Right forelimb (tissue), 1 donor: ENCODE results near the gene ANXA6.

Experiments
- DNase-seq: peaks from one replicate; pipeline ENCODE4 v3.0.0-alpha.2; 2018

ANXA6 gene

GRCh38 chr5:151060742-151061141 is 96.8 kb downstream of the ANXA6 start:
- DNase-seq: no peak

- DNase-seq: no peak
Observed at GRCh38 chr5:151058891-151059489, 98.6 kb downstream of the ANXA6 start.

- no peak for DNase-seq
Observed at GRCh38 chr5:151058301-151058700, 99.3 kb downstream of the ANXA6 start.

DNA sequence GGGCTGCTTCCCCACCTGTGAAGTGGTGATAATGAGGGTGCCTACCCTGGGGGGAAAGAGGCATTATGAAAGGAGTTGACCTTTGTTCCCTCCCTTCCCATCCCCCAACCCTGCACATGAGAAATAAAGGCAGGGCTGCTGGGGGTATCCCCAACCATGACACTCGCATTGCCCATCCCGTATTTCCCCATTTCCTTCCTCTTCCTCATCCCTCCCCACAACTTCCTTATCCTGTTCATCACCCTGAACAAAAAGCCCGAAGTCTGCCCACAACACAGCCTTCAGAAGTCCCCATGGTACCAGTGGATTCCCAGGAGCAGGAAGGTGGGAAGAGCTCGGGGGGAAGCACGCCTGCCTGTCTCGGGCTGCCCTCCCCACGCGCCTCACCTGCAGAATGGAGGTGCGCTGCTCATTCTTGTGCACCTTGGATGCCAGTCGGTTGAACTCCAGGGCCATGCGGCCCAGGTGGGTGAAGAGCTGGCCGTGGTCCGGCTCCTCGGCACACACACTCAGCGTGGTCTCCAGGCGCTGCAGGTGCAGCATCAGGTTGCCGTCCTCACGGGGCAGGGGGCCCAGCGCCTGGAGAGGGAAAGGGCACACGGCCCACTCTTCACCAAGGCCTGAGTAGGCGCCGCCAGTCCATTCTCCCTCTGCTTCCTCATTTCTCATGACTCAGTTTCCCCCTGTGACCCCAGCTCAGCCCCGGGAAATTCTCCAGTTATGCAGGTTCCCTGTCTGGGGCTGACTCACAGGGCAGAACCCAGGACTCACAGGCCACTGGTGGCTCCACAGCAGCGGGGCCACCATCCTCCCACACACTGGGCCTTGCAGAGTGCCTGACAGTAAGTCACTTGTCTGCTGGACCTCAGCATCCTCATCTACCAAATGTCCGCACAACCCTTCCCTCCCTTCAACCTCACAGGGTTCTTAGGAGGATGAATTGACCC is 100.9 kb downstream of the ANXA6 start:
- DNase-seq: no peak

GRCh38 chr5:151055336-151055735 is 102.2 kb downstream of the ANXA6 start:
- DNase-seq: no peak

DNA sequence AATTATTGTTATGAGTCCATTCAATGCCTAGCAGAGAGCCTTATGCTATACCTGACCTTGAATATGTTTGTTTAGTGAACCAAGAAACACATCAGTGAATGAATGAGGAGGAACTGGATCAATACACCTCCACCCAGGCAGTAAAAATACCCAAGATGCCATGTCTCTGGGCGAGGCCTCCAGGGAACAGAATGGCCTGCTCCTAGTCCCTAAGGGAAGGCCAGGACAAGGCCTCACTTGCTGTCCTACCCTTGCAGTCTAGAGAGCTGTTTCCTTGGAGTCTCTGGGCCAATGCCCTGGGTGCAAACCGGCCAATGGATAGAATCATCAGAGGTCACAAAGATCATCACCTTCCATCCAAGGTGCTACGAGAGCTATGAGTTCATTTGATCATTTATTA is 102.9 kb downstream of the ANXA6 start:
- no peak for DNase-seq

GRCh38 chr5:151053796-151054462 is 103.7 kb downstream of the ANXA6 start:
- DNase-seq: no peak

DNA sequence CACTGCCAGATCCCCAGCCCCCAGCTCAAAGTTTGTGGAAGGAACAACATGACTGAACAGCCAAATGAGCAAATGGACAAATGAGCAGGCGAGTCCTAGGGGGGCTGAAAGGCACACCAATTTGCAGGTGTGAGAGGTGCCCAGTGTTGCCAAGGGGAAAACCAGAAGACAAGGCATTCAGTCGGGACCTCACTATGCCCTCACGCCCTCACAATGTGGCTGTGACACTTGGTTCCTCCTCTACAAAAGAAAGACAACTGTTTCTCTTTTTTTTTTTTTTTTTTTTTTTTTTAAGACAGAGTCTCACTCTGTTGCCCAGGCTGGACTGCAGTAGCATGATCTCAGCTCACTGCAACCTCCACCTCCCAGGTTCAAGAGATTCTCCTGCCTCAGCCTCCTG is 104.7 kb downstream of the ANXA6 start:
- no peak for DNase-seq

GRCh38 chr5:151051931-151052608 is 105.5 kb downstream of the ANXA6 start:
- DNase-seq: no peak

DNA sequence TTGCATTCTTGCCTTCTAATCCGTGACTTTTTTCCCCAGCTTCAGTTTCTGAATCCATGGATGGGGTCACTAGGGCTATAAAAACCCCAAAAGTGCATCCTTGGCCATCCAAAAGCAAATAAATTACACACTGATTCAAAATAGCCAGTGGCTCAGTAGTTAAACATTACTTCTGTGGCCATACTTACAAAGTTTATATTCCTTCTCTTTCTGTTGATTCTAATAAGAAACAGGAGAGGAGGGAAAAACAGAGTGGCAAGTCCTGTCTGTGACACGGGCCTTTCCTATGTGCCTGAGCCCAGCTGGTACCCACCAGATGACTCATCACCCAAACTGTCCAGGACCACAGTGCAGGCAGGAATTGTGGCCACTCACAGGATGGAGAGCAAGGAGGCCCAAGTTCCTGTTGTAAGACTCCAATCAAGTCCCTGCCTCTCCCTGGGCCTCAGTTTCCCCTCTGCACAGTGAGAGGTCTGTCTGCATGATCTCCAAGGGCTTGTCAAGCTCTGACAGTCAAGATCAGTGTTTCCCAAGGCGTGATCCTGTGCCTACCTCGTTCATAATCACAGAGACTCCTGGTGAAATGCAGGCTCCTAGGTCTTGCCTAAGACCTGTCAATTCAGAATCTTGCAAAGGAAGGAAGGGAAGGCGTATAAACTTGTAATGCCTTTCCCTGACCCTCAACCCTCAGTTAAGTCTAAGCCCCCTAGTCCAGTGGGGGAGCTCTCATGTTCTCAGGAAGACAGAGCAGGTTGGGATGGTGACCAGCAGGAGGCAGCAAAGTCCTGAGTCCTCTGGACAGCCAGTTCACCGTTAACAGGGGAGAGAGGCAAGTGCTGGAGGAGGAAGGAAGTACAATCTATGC is 106.3 kb downstream of the ANXA6 start:
- DNase-seq: peak; percentile 87
